GM20431 (cell line): ENCODE data around the gene TYW5.
"Not testable (repeated sequence)": the region's sequence is repeated elsewhere in the genome, so short reads cannot be mapped to it uniquely, and the experiment has no call there.

Experiments
- in situ Hi-C: fragments of 300-500 bp; cut with MseI, MboI; formaldehyde crosslinking; loops from one replicate; pipeline ENCODE4 v1.15.0; 2020; ENCODE audit warnings: low sequenced_read_pairs; ENCODE audit not compliant: unreplicated experiment

TYW5 gene

DNA sequence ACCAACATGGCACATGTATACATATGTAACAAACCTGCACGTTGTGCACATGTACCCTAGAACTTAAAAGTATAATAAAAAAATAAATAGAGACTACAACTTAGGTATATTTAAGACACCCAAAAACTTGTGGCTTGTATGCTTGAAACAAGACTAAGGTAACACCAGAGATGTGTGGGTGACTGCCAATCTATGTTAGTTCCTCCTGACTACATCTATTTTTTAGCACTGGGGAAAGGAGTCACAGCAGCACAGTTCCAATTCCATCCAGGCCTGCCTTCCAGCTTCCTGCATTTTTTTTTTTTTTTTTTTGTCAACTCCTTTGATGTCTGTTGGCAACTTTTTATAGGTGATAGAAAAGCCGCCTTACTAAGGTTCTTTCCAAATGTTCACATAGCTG, 26.0 kb downstream of the TYW5 start:
- in situ Hi-C loops = no loop called here

DNA sequence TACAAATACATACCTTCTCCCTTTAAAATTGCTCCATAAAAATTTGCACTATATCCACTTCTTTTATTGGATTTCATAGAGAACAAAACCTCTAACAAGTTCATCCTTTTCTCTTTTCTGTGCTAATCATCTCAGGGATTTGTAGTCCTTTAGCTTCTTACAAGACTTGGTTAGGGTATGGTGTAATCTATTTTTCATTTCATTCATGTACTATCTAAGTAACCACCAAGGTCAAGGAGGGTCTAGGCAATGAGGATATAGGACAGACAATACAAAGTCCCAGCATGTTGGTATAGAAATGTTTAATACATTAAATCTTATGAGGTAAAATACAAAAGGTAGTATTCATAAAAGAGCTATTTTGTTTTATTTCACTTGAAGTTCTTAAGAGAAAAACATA, 26.7 kb downstream of the TYW5 start:
- in situ Hi-C loops = no loop called here

DNA sequence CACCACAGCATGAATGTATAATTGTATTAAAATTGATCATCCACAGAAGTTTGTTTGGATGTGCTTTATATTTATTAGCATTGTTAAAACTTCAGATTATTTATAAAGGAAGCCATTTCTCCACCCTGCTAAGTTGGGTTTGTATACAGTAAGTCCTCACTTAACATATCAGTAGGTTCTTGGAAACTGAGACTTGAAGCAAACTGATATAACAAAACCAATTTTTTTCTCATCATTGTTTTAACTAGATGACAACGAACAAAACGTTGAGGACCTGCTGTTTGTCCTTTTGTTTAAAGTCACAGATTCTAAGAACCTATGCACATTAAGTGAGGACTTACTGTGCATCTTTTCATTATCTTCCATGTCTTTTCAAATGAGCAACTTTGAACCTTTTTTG, 27.1 kb downstream of the TYW5 start:
- in situ Hi-C loops = no loop called here

GRCh38 chr2:199926806-199927205, 28.5 kb downstream of the TYW5 start:
- in situ Hi-C loops = no loop called here

DNA sequence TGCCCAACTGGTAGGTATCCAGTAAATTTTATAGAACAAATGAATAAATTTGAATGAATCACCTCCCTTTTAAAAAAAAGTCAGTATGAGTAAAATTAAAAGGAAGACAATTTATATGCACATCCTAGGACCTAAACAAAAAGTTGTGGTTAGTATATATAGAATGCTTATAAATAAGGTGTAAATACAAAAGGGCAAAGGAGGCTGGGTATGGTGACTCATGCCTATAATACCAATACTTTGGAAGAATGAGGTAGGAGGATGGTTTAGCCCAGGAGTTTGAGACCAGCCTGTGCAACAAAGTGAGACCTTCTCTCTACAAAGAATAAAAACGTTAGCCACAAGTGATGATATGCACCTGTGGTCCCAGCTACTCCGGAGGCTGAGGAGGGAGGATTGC, 31.4 kb downstream of the TYW5 start:
- in situ Hi-C loops = no loop called here

DNA sequence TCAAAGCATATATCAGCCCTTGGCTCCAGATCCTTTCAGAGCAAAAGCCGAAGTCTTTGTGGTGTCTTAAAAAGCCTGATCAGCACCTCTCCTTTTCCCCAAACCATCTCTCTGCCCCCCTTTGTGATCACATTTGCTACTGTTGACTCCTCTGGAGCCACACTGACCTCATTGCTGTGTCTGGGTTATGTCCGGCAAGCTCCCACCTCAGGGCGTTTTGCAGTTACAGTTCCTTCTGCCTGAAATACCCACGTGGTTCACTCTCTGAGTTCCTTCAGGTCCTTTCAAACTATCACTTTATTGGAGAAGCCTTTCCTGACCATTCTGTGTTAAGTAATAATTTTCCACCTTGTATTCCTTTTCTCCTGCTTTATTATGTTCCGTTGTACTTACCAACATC, 32.4 kb downstream of the TYW5 start:
- in situ Hi-C loops = no loop called here

DNA sequence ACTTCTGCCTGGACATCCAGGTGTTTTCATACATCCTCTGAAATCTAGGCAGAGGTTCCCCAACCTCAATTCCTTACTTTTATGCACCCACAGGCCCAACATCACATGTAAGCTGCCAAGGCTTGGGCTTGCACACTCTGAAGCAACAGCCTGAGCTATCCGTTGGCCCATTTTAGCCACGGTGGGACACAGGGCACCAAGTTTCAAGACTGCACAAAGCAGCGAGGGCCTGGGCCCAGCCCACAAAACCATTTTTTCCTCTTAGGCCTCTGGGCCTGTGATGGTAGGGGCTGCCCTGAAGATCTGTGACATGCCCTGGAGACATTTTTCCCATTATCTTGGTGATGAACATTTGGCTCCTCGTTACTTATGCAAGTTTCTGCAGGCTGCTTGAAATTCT, 38.3 kb downstream of the TYW5 start:
- in situ Hi-C loops = no loop called here

- in situ Hi-C loops = no loop called here
Observed at GRCh38 chr2:199914372-199914958, 40.8 kb downstream of the TYW5 start.

GRCh38 chr2:199912553-199913114, 42.7 kb downstream of the TYW5 start:
- in situ Hi-C loops = not testable (repeated sequence)

- in situ Hi-C loops = no loop called here
Observed at GRCh38 chr2:199911877-199912161, 43.5 kb downstream of the TYW5 start.

DNA sequence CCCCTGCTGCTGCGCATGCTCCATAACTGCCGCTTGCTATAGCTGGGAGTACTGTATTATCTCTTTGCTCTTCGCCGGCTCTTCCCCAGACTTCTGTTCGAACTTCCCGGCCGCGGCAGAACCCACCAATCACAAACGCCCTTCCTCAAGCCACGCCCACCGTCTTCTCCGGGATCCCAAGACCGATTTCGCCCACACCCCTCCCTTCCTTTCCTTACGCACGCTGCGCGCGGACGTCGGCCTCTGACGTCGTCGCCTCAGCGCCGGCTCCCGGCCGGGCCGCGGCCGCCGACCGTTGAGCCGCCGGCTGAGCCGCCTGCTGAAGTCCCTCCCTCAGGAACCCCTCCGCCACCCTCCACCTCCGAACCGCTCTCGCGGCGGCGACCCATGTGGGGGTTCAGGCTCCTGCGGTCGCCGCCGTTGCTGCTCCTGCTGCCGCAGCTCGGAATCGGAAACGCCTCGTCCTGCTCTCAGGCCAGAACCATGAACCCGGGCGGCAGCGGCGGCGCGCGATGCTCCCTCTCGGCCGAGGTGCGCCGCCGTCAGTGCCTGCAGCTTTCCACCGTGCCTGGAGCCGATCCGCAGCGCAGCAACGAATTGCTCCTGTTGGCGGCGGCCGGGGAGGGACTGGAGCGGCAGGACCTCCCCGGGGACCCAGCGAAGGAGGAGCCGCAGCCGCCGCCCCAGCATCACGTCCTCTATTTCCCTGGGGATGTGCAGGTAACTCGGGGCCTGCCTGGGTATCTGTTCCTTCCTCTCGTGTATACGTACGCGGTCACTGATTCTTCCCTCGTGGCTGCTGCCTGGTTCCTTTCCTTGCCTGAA, 44.0 kb downstream of the TYW5 start, which contains the start of gene C2orf69:
Gene C2orf69, plus strand, starts transcription at position 242 of the 825 bp plus-strand sequence. Its CDS starts 146 bp downstream, at position 388.
- in situ Hi-C loops = no loop called here

DNA sequence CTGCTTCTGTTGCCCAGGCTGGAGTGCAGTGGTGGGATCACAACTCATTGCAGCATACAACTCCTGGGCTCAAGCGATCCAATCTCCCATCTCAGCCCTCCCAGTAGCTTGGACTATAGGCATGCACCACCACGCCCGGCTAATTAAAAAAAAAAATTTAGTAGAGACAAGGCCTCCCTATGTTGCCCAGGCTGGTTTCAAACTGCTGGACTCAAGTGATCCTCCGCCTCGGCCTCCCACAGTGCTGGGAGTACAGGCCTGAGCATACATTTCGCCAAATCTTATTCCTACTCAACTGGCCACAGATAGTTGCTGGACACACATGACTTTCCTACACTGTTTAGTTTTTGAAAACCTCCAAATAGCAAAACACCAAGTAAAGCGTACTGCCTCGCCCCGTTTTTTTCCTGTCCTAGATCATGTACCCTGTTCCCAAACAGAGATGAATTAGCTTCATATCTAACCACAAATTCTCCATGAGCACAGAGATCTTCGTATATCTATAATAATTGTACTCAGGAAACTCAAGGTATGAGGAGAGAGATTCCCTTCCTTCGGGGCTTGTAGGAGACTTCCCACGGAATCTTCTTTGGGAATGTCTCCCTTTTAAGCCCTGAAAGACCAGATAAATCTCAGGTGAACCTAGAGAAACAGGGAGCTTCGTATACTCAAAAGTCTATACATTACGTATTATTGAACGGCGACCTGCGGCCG, 44.8 kb downstream of the TYW5 start:
- in situ Hi-C loops = no loop called here

- in situ Hi-C loops = no loop called here
Observed at GRCh38 chr2:199907008-199907714, 48.1 kb downstream of the TYW5 start.

DNA sequence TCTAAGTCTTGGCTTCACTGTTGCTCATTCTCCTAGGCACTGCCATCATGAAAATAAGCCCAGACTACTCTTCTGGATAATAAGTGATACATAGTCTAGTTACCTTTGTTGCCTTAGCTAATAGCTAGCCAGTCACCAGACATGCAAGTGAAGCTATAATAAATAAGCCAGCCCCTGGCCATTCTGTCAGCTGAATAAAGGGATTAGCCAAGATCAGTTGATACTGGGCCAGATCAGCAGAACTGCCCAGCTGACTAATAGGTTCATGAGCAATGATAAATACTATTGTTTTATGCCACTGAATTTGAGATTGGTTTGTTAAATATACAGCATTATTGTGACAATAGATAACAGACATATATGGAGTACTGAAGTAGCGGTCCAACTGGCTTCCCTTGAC, 52.2 kb downstream of the TYW5 start:
- in situ Hi-C loops = no loop called here

GRCh38 chr2:199902486-199903110, 52.7 kb downstream of the TYW5 start:
- in situ Hi-C loops = no loop called here

DNA sequence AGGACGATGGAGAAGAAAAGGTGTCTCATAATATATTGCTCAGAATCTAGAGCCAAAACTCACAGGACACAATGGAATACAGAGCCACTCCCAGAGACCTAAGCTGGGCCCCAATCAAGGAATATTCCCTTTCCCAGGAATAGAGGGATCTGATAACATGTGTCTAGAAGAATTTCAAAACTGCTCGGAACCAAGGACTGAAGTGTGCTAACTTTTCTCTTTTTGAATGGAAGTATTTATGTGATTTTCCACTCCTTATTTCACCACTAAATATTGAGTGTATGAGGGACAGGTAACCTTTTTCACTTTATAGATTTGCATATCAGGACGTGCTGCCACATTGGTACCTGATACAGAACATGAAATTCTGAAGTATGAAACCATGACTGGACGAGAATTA, 53.3 kb downstream of the TYW5 start:
- in situ Hi-C loops = no loop called here

DNA sequence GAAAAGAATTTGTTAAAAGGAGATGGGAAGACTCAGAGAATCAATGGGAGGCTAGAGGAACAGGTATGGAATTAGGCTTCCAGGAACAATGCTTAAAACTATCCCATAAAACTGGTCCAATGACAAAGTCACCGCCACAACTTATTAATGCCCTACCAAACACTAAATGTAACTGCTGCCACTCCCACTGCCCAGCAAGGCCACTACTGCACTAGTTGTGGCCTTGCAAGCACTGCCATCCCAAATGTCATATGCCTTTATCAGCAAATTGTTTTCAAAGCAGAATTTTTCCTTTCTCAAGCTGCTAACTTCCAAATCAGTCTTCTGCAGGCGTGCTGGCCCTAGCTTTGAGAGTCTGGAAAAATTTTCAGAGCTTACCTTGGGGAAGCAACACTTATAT, 58.7 kb downstream of the TYW5 start:
- in situ Hi-C loops = no loop called here

GRCh38 chr2:199895406-199895805, 59.9 kb downstream of the TYW5 start:
- in situ Hi-C loops = no loop called here

DNA sequence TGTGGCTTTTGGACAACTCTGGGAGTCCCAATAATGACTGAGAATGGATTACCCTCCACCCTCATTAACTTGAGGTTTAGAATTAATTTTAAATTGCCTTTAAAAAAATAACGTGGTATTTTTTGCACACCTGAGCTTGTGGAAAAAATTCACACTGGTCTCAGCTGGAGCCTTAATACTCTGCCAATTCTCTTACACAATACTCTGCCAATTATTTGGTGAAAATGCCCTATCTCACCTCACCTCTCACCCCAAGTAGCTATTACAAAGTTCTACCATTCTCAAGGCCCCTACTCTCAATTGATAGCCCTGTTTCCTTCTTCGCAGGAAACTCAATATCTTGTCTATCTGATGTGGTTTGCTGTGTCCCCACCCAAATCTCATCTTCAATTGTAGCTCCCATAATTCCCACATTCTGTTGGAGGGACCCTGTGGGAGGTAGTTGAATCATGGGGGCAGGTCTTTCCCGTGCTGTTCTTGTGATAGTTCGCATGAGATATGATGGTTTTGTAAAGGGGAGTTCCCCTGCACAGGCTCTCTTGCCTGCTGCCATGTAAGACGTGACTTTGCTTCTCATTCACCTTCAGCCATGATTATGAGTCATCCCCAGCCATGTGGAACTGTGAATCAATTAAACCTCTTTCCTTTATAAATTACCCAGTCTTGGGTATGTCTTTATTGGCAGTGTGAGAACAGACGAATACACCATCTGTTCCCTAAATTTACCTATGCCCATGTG, 71.6 kb downstream of the TYW5 start:
- in situ Hi-C loops = no loop called here
